H1 (cell line): ENCODE measurements around the gene MDH1. TPM values are rescaled to one million over a fixed set of nuclear protein-coding genes. Genes with fewer than 3 reads are reported as not detected.

ENCODE experiments used
- CTCF ChIA-PET: fragments of 300-600 bp; sonication (Branson Sonifier 250); formaldehyde crosslinking; loops from one replicate; lab custom pipeline; 2021; ENCODE audit not compliant: partially characterized antibody; lab: Charles Lee
- POLR2A ChIA-PET: fragments of 300-600 bp; sonication (Branson Sonifier 250); formaldehyde crosslinking; loops from one replicate; lab custom pipeline; 2021; ENCODE audit warnings: inconsistent platforms; ENCODE audit not compliant: partially characterized antibody; lab: Charles Lee
- DNase-seq, 2 experiments: peaks; one replicate each; pipeline versions ENCODE4 v3.0.0 to v3.0.0-alpha.2; 2010 to 2022; ENCODE audit warnings: low spot score in 2 of 2, low read depth in 1 of 2, mixed read lengths in 1 of 2
- FAIRE-seq: peaks from 2 replicates; lab custom pipeline; 2011; peaks lifted over from hg19 to GRCh38; lab: Jason Lieb, UNC
- H2AFZ ChIP-seq: 2 replicates; pipeline ENCODE4 v1.8.1; 2012; ENCODE audit warnings: low read length, inconsistent platforms
- H2AK5ac ChIP-seq: 2 replicates; pipeline ENCODE4 v1.6.1; 2013; ENCODE audit warnings: low read depth, low read length
- H2BK120ac ChIP-seq: replicated peaks from 2 replicates; pipeline ENCODE3; 2013; ENCODE audit warnings: low read depth, low read length, inconsistent platforms
- H2BK12ac ChIP-seq: 2 replicates; pipeline ENCODE4 v1.6.1; 2013; ENCODE audit warnings: low read depth, low read length
- H2BK15ac ChIP-seq: 2 replicates; pipeline ENCODE4 v1.6.1; 2013; ENCODE audit warnings: low read length
- H2BK20ac ChIP-seq: 2 replicates; pipeline ENCODE4 v1.6.1; 2013; ENCODE audit warnings: low read length
- H2BK5ac ChIP-seq: 2 replicates; pipeline ENCODE4 v1.6.1; 2013; ENCODE audit warnings: low read depth, low read length
- H3K14ac ChIP-seq: 2 replicates; pipeline ENCODE4 v1.6.1; 2013; ENCODE audit warnings: inconsistent platforms; ENCODE audit not compliant: insufficient read length
- H3K18ac ChIP-seq: 2 replicates; pipeline ENCODE4 v1.6.1; 2013; ENCODE audit warnings: low read length; ENCODE audit errors: extremely low read depth
- H3K23ac ChIP-seq: 2 replicates; pipeline ENCODE4 v1.6.1; 2013; ENCODE audit warnings: inconsistent platforms; ENCODE audit not compliant: insufficient read length
- H3K23me2 ChIP-seq: 2 replicates; pipeline ENCODE4 v1.6.1; 2013; ENCODE audit warnings: low read depth, low read length
- H3K27ac ChIP-seq: 2 replicates; pipeline ENCODE4 v1.6.1; 2011; ENCODE audit warnings: low read depth, low read length, inconsistent platforms
- H3K27me3 ChIP-seq, 4 experiments: replicated peaks in 1 of 4; 1 replicate in 1 of 4; 2 replicates in 3 of 4; pipeline versions ENCODE4 v1.6.1 to v1.8.1; 2011 to 2013; ENCODE audit warnings: low read length in 3 of 4, mild to moderate bottlenecking in 3 of 4, inconsistent platforms in 2 of 4, mixed read lengths in 2 of 4, moderate library complexity in 1 of 4; ENCODE audit not compliant: control insufficient read depth in 3 of 4, insufficient read depth in 3 of 4; ENCODE audit errors: extremely low read depth in 1 of 4
- H3K36me3 ChIP-seq, 4 experiments: 2 replicates each; pipeline versions ENCODE4 v1.6.1 to v1.8.1; 2011 to 2013; ENCODE audit warnings: mild to moderate bottlenecking in 4 of 4, low read length in 3 of 4, moderate library complexity in 2 of 4, control low read depth in 1 of 4, inconsistent platforms in 1 of 4; ENCODE audit not compliant: insufficient read depth in 4 of 4, control insufficient read depth in 2 of 4
- H3K4ac ChIP-seq: replicated peaks from 2 replicates; pipeline ENCODE3; 2013; ENCODE audit warnings: low read length, low read depth, mixed read lengths, inconsistent platforms; ENCODE audit not compliant: insufficient read length
- H3K4me1 ChIP-seq, 4 experiments: replicated peaks in 1 of 4; 1 replicate in 1 of 4; 2 replicates in 3 of 4; pipeline versions ENCODE4 v1.6.1 to v1.8.1; 2011 to 2013; ENCODE audit warnings: low read length in 3 of 4, inconsistent platforms in 2 of 4, mixed read lengths in 1 of 4; ENCODE audit not compliant: insufficient read depth in 4 of 4, control insufficient read depth in 3 of 4
- H3K4me2 ChIP-seq, 2 experiments: 2 replicates each; pipeline versions ENCODE4 v1.6.1 to v1.8.1; 2011 to 2013; ENCODE audit warnings: low read depth in 2 of 2, low read length in 2 of 2, control low read depth in 1 of 2, inconsistent platforms in 1 of 2, mild to moderate bottlenecking in 1 of 2; ENCODE audit not compliant: insufficient read depth in 1 of 2
- H3K4me3 ChIP-seq, 4 experiments: fragments of 200-600, 300-600 bp in 1 of 4; sonication (generic), shearing (Covaris generic), sonication (Bioruptor Twin) in 1 of 4; 2 replicates each; pipeline versions ENCODE4 v1.5.1 to v1.8.1; 2011 to 2016; ENCODE audit warnings: low read length in 4 of 4, low read depth in 3 of 4, control low read depth in 2 of 4, inconsistent platforms in 2 of 4, mild to moderate bottlenecking in 2 of 4, mixed read lengths in 1 of 4, moderate library complexity in 1 of 4; ENCODE audit not compliant: insufficient read depth in 2 of 4; ENCODE audit errors: extremely low read depth in 1 of 4
- H3K56ac ChIP-seq: replicated peaks from 2 replicates; pipeline ENCODE3; 2013; ENCODE audit warnings: low read depth, mild to moderate bottlenecking, mixed read lengths, low read length, inconsistent platforms; ENCODE audit not compliant: insufficient read length
- H3K79me1 ChIP-seq: 2 replicates; pipeline ENCODE4 v1.6.1; 2013; ENCODE audit warnings: low read depth, low read length, control low read depth
- H3K79me2 ChIP-seq, 2 experiments: 2 replicates each; pipeline versions ENCODE4 v1.6.1 to v1.8.1; 2012 to 2013; ENCODE audit warnings: low read length in 2 of 2, mild to moderate bottlenecking in 2 of 2, inconsistent platforms in 1 of 2; ENCODE audit not compliant: insufficient read depth in 2 of 2, control insufficient read depth in 1 of 2
- H3K9ac ChIP-seq, 4 experiments: replicated peaks in 1 of 4; 1 replicate in 1 of 4; 2 replicates in 3 of 4; pipeline versions ENCODE4 v1.6.1 to v1.8.1; 2011 to 2013; ENCODE audit warnings: low read depth in 3 of 4, low read length in 3 of 4, control low read depth in 2 of 4, mild to moderate bottlenecking in 2 of 4, moderate library complexity in 2 of 4, inconsistent platforms in 1 of 4; ENCODE audit errors: extremely low read depth in 1 of 4
- H3K9me3 ChIP-seq, 2 experiments: 2 replicates each; pipeline versions ENCODE4 v1.6.1 to v1.8.1; 2012 to 2013; ENCODE audit warnings: mild to moderate bottlenecking in 2 of 2, moderate library complexity in 2 of 2, control low read depth in 1 of 2, inconsistent platforms in 1 of 2, low read depth in 1 of 2, low read length in 1 of 2, mixed read lengths in 1 of 2; ENCODE audit not compliant: insufficient read depth in 2 of 2
- H4K20me1 ChIP-seq, 2 experiments: replicated peaks in 1 of 2; 2 replicates each; pipeline versions ENCODE3 to v1.8.1; 2011 to 2013; ENCODE audit warnings: inconsistent platforms in 2 of 2, low read length in 2 of 2, mild to moderate bottlenecking in 1 of 2; ENCODE audit not compliant: insufficient read depth in 2 of 2, control insufficient read depth in 1 of 2
- H4K5ac ChIP-seq: 2 replicates; pipeline ENCODE4 v1.6.1; 2013; ENCODE audit warnings: low read length, low read depth, mixed read lengths, inconsistent platforms; ENCODE audit not compliant: insufficient read length
- H4K8ac ChIP-seq: 2 replicates; pipeline ENCODE4 v1.8.0; 2013; ENCODE audit warnings: mild to moderate bottlenecking, moderate library complexity, low read length, inconsistent platforms; ENCODE audit not compliant: insufficient read depth; ENCODE audit errors: extremely low read depth
- H4K91ac ChIP-seq: replicated peaks from 2 replicates; pipeline ENCODE3; 2013; ENCODE audit warnings: low read length, mixed read lengths, inconsistent platforms; ENCODE audit not compliant: insufficient read length
- FOSL1 ChIP-seq: IDR thresholded peaks from 2 replicates; pipeline ENCODE4 v1.6.1; 2011; ENCODE audit warnings: mild to moderate bottlenecking, low read depth, low read length, moderate library complexity; ENCODE audit not compliant: insufficient read depth
- JUND ChIP-seq: IDR thresholded peaks from 2 replicates; pipeline ENCODE4 v1.6.1; 2011; ENCODE audit warnings: mild to moderate bottlenecking, improper control_type of control experiment, low read length
- SIN3A ChIP-seq, 2 experiments: IDR thresholded peaks in 1 of 2; conservative IDR thresholded peaks in 1 of 2; 2 replicates each; pipeline ENCODE4 v1.6.1; 2011 to 2012; ENCODE audit warnings: low read length in 2 of 2, improper control_type of control experiment in 1 of 2, low read depth in 1 of 2, mild to moderate bottlenecking in 1 of 2
- SRF ChIP-seq: IDR thresholded peaks from 2 replicates; pipeline ENCODE4 v1.6.1; 2011; ENCODE audit warnings: mild to moderate bottlenecking, low read depth, low read length, moderate library complexity
- YY1 ChIP-seq: IDR thresholded peaks from 2 replicates; pipeline ENCODE4 v1.6.1; 2011; ENCODE audit warnings: low read depth, mild to moderate bottlenecking, low read length
- WGBS, 2 experiments: shearing (Covaris generic) in 1 of 2; methylation state at CpG; one replicate each; pipeline versions ENCODE4 v1.1.6 to v1.1.7; 2013 to 2015; ENCODE audit warnings: low lambda C conversion rate in 2 of 2, mixed read lengths in 2 of 2, inconsistent platforms in 1 of 2, low coverage in 1 of 2, missing lambda C conversion rate in 1 of 2; ENCODE audit not compliant: insufficient replicate concordance in 2 of 2, insufficient coverage in 1 of 2, insufficient read length in 1 of 2; ENCODE audit errors: extremely low coverage in 1 of 2, missing lambda C conversion rate in 1 of 2; 5-methylcytosine and 5-hydroxymethylcytosine counted together
- polyA plus RNA-seq, 7 experiments: library from polyadenylated mRNA; depleted of rRNA in 3 of 7; stranded (reverse) in 5 of 7; unstranded in 2 of 7; fragments of >200 nt in 5 of 7; fragments of 200-250 nt in 2 of 7; gene quantifications; 1 replicate in 5 of 7; 2 replicates in 1 of 7; 4 replicates in 1 of 7; pipeline versions ENCODE4 v1.2.1 to v1.2.3, GENCODE V29; 2011 to 2013; ENCODE audit warnings: missing spikeins in 2 of 7, mixed read lengths in 2 of 7
- total RNA-seq: library from RNA; stranded (reverse); fragmentation: NEBNext Ultra II Directional; extraction: Animal tissue kit (Norgen Biotek cat#: 25700); gene quantifications from 2 replicates; pipeline ENCODE4 v1.2.1, GENCODE V29; 2021

The MDH1 gene
- total and polyA plus RNA-seq, 2 of the 8 experiments (the other 6 are each of a cell fraction or from before 2014, with no cell fraction given), result 353 to 376 TPM

- TF ChIP-seq SIN3A (conservative IDR thresholded peaks at IDR 0.05 in 1 of 2, IDR thresholded peaks at IDR 0.05 in 1 of 2; ENCODE audit: low read depth in 1 of 2, low read length in 2 of 2) (no peak), SRF (no peak), YY1 (no peak), FOSL1 (no peak), JUND (no peak)
- no peaks in the 10 kb centered on the region for H3K79me1 ChIP-seq
- H4K5ac ChIP-seq, result no peak overlapping the region
- H2BK12ac ChIP-seq, result no peak overlapping the region
- H3K56ac ChIP-seq, result no peak overlapping the region
- no peak overlapping the region for H4K8ac ChIP-seq
- FAIRE-seq (peak; percentile 19), DNase-seq (no peak)
- H3K4ac ChIP-seq, result no peak overlapping the region
- ChIA-PET CTCF (no interaction called here), POLR2A (interaction anchor here (1.2 kb wide), 1 partner anchor 18 kb away, joined by 3 read pairs; no protein-coding TSS in a partner anchor)
- no peak overlapping the region for H3K14ac ChIP-seq
- no peak overlapping the region for H2BK15ac ChIP-seq
- H3K36me3 ChIP-seq, result peaks cover 0 to 2% (median 0%) of the 10 kb centered on the region in 4 experiments; a peak in 1 of 8 replicates
- no peaks in the 10 kb centered on the region; the same call in 1 of the 2 replicates for H3K23me2 ChIP-seq
- peaks cover 2 to 4% of the 10 kb centered on the region in 2 experiments; a peak in 2 of 4 replicates for H3K9me3 ChIP-seq
- no peak overlapping the region for H2AFZ ChIP-seq
- H3K27me3 ChIP-seq, result no peaks in the 10 kb centered on the region
- no peak overlapping the region for H2BK5ac ChIP-seq
- H3K27ac ChIP-seq, result no peak overlapping the region
- no peak overlapping the region for H2BK20ac ChIP-seq
- H2BK120ac ChIP-seq, result no peak overlapping the region
- no peak overlapping the region for H3K9ac ChIP-seq
- no peak overlapping the region for H3K4me3 ChIP-seq
- H4K91ac ChIP-seq, result no peak overlapping the region
- peaks cover 0 to 42% of the 10 kb centered on the region in 2 experiments; a peak in 2 of 4 replicates for H3K79me2 ChIP-seq
- peaks cover 0 to 4% (median 0%) of the 10 kb centered on the region in 4 experiments; a peak in 1 of 7 replicates for H3K4me1 ChIP-seq
- no peak overlapping the region for H3K23ac ChIP-seq
- H2AK5ac ChIP-seq, result no peak overlapping the region
- H3K4me2 ChIP-seq, result no peak overlapping the region
- no peak overlapping the region for H3K18ac ChIP-seq
- no peaks in the 10 kb centered on the region for H4K20me1 ChIP-seq
- WGBS, 2 experiments, result 89% methylated on average over 4 of the region's 4 CpGs; no CpG with 5 or more reads in 1 of the 2 experiments
These were observed 35.7 kb upstream of the MDH1 start for GRCh38 chr2:63553049-63553448.
